ENCODE results near the gene CDH13. TPM values are rescaled to one million over a fixed set of nuclear protein-coding genes. Genes with fewer than 3 reads are reported as not detected.

Gene CDH13
- total and polyA plus RNA-seq, 2 experiments from 2014 or later, result 1.2 to 1.5 TPM

DNA sequence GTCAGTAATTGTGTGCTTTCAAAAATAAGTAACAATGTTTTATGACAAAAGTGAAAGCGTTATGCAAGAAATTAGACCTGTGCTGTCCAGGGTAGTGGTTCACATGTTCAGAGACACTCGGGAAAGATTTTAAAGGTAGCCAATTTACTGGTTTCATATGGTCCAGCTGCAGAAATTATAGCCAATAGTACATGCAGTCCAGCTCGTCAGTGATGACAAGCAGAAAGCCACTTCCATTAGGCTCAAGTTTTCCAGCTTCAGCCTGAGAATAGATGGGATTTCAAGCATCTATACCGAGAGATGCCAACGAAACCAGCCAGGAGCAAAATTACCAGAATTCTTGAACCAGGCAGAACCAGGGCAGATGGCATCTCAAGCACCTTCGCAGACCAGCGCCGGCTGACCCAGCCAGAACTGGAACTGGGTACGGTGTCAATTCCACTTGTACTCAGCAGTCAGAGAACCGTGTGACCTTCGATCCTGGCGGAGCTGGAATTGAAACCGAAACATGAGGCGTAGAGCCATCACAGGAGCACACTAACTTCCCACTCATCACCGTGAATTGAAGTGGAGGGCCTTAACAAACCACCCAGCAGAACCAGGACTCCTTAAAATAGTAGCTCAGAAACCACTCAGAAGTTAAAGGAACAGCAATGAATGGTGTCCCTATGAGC, 973.2 kb downstream of the CDH13 start:
- Histone ChIP-seq H3K79me2 (no peaks in the 10 kb centered on the region), H3K4me3 (no peak overlapping the region), H3K4me2 (no peak overlapping the region), H3K9me3 (ENCODE audit: low read depth) (no peaks in the 10 kb centered on the region), H3K36me3 (replicated peaks; ENCODE audit: insufficient read depth, low read depth) (no peaks in the 10 kb centered on the region), H4K20me1 (ENCODE audit: insufficient read depth, poor library complexity, severe bottlenecking) (no peaks in the 10 kb centered on the region), H3K27ac (no peak overlapping the region), H3K4me1 (ENCODE audit: insufficient read depth) (no peaks in the 10 kb centered on the region), H3K27me3 (peaks cover 6% of the 10 kb centered on the region), H2AFZ (no peak overlapping the region), H3K9me2 (replicated peaks; ENCODE audit: insufficient read depth) (no peaks in the 10 kb centered on the region)
- TF ChIP-seq, protein P1, sequence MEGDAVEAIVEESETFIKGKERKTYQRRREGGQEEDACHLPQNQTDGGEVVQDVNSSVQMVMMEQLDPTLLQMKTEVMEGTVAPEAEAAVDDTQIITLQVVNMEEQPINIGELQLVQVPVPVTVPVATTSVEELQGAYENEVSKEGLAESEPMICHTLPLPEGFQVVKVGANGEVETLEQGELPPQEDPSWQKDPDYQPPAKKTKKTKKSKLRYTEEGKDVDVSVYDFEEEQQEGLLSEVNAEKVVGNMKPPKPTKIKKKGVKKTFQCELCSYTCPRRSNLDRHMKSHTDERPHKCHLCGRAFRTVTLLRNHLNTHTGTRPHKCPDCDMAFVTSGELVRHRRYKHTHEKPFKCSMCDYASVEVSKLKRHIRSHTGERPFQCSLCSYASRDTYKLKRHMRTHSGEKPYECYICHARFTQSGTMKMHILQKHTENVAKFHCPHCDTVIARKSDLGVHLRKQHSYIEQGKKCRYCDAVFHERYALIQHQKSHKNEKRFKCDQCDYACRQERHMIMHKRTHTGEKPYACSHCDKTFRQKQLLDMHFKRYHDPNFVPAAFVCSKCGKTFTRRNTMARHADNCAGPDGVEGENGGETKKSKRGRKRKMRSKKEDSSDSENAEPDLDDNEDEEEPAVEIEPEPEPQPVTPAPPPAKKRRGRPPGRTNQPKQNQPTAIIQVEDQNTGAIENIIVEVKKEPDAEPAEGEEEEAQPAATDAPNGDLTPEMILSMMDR (IDR thresholded peaks at IDR 0.05; ENCODE audit: poor library complexity), result no peak
- TF ChIP-seq EZH2 (IDR thresholded peaks at IDR 0.05; ENCODE audit: borderline replicate concordance) (no peak), EZH2phosphoT487 (IDR thresholded peaks at IDR 0.05; ENCODE audit: low read depth, severe bottlenecking, unreplicated experiment) (no peak)
- DNase-seq (ENCODE audit: low spot score), result no peak
- WGBS (ENCODE audit: low lambda C conversion rate, missing lambda C conversion rate), result 92% methylated on average over 15 of the region's 15 CpGs

DNA sequence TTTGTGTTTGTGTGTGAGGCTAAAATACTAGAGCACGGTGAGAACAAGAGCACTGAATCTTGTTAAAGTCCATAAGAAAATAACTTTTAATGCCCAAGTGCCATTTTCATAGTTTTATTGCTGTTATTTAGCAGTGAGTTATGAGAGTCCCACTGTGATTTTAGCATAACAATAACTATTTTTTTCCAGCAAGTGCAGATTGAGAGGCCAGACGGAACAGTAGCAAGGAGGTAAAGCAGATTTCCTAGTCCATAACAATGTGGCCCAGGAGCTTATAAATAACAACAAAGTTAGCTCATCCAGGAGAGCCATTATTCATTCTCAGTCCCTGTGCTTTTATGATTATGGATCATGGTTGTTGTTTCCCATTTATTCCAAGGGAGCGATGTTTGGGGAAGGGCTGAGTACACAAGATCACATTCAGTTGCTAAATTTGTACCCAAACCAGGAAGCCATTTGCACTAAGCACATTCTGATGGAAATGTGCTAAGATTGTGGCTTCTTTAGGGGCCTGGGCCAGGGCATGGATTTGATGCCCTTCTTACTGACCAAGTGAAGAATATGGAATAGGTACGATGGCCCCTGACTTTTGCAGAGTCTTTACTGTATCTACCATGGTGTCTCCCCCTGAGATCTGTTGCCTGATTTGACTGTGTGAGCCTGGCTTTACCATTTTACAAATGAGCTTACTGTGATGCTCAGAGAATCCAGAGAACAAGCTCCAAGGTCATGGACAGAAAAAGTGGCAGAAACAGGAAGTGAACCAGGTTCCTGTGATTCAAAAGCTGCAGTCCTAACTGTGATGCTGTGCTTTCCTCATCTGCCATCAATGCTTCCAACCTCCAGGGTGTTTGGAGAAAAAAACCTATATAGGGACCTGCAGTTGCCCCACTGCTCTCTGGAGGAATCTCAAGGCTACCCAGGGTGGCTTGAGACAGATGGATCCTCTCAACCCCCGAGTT, 976.3 kb downstream of the CDH13 start:
- H3K27ac ChIP-seq, result no peak overlapping the region
- H3K9me2 ChIP-seq (replicated peaks; ENCODE audit: insufficient read depth), result no peaks in the 10 kb centered on the region
- 68% methylated on average over 5 of the region's 5 CpGs for WGBS (ENCODE audit: low lambda C conversion rate, missing lambda C conversion rate)
- DNase-seq (ENCODE audit: low spot score), result no peak
- no peaks in the 10 kb centered on the region for H3K4me1 ChIP-seq (ENCODE audit: insufficient read depth)
- H3K4me2 ChIP-seq, result no peak overlapping the region
- H3K79me2 ChIP-seq, result no peaks in the 10 kb centered on the region
- no peaks in the 10 kb centered on the region for H3K27me3 ChIP-seq
- H4K20me1 ChIP-seq (ENCODE audit: insufficient read depth, poor library complexity, severe bottlenecking), result no peaks in the 10 kb centered on the region
- H3K4me3 ChIP-seq, result no peak overlapping the region
- no peaks in the 10 kb centered on the region for H3K9me3 ChIP-seq (ENCODE audit: low read depth)
- TF ChIP-seq EZH2 (IDR thresholded peaks at IDR 0.05; ENCODE audit: borderline replicate concordance), result no peak
- TF ChIP-seq, protein P1 (IDR thresholded peaks at IDR 0.05; ENCODE audit: poor library complexity), result no peak
- no peak for TF ChIP-seq EZH2phosphoT487 (IDR thresholded peaks at IDR 0.05; ENCODE audit: low read depth, severe bottlenecking, unreplicated experiment)
- H2AFZ ChIP-seq, result no peak overlapping the region
- H3K36me3 ChIP-seq (replicated peaks; ENCODE audit: insufficient read depth, low read depth), result no peaks in the 10 kb centered on the region

DNA sequence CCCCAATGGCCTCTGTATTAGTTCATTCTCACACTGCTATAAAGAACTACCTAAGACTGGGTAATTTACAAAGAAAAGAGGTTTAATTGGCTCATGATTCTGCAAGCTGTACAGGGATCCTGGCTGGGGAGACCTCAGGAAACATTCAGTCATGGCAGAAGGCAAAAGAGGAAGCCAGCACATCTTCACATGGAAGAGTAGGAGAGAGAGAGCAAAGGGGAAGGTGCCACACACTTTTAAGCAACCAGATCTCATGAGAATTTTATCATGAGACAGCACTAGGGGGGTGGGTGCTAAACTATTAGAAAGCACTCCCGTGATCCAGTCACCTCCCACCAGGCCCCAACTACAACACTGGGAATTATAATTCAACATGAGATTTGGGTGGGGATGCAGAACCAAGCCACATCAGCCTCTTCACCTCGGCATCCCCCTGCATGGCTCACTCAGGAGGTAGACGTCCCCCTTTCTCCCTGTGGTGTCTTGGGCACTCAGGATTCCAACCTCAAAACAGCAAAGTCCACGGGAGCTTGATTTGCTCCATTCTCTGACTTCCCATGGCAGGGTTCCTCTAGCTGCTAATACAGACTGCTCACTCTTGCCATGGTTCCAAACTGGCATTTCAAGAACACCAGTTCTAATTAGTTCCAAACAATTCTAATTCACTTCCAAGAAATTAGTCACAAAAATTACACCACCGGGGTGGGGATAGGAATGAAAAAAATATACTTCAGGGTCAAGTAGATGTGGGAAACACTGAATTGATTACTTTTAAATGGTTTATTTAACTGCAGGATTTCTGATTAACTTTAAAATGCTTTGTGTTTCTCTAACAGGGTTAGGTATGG, 977.2 kb downstream of the CDH13 start:
- H4K20me1 ChIP-seq (ENCODE audit: insufficient read depth, poor library complexity, severe bottlenecking), result no peaks in the 10 kb centered on the region
- no peaks in the 10 kb centered on the region for H3K36me3 ChIP-seq (replicated peaks; ENCODE audit: insufficient read depth, low read depth)
- TF ChIP-seq, protein P1 (IDR thresholded peaks at IDR 0.05; ENCODE audit: poor library complexity), result no peak
- TF ChIP-seq EZH2 (IDR thresholded peaks at IDR 0.05; ENCODE audit: borderline replicate concordance) (no peak), EZH2phosphoT487 (IDR thresholded peaks at IDR 0.05; ENCODE audit: low read depth, severe bottlenecking, unreplicated experiment) (no peak)
- no peak overlapping the region for H3K4me2 ChIP-seq
- H3K9me2 ChIP-seq (replicated peaks; ENCODE audit: insufficient read depth), result no peaks in the 10 kb centered on the region
- no peak overlapping the region for H3K27ac ChIP-seq
- H3K4me1 ChIP-seq (ENCODE audit: insufficient read depth), result no peaks in the 10 kb centered on the region
- no peaks in the 10 kb centered on the region for H3K79me2 ChIP-seq
- H2AFZ ChIP-seq, result no peak overlapping the region
- WGBS (ENCODE audit: low lambda C conversion rate, missing lambda C conversion rate), result 68% methylated on average over 5 of the region's 5 CpGs
- no peak overlapping the region for H3K4me3 ChIP-seq
- H3K27me3 ChIP-seq, result no peaks in the 10 kb centered on the region
- DNase-seq (ENCODE audit: low spot score), result no peak
- H3K9me3 ChIP-seq (ENCODE audit: low read depth), result no peaks in the 10 kb centered on the region

Measured in hepatocyte (in vitro differentiated cells).